ENCODE results near the gene INHBB.

Gene INHBB

GRCh38 chr2:120358734-120359465, 13.0 kb downstream of the INHBB start:
- no peak for DNase-seq (ENCODE audit: low read depth)

DNA sequence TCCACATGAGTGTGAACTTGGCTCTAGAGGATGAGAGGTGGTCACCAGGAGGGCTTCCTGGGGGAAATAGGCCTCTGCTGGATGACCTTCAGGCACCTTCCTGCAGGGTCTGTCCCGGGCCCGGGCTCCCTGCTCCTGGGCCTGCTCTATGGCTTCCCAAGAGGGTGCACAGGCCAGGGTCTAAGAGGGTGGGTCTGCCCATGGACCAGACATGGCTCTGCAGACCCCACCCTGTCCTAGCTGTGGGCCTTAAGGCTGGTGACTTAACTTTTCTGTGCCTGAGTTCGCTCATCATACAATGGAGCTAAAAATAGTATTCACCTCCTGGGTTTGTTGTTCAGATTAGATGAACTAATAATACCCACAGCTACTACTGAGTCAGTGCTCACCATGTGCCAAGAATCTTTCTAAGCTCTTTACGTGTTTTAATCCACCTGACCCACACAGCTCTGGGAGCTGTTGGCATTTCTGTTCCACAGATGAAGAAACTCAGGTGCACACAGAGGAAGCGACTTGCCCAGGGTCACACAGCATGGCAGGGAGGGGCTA, 14.4 kb downstream of the INHBB start:
- peak; percentile 75 for DNase-seq (ENCODE audit: low read depth)

DNA sequence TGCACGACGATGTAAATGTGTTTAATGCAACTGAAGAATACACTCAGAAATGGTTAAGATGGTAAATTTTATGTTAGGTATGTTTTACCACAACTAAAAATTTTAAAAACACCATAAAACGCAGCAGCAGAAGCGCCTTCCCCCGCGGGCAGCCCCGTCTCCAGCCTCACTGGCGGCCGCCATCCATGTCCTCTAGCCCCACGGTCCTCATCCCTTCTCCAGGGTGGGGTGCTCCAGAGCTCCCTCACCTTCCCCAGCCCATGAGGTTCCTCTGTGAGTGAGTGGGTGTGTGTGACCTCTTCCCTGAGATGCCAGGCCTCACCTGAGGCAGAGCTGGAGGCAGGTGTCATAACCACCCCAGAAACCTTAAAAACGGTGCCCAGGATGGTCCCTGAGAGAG, 17.0 kb downstream of the INHBB start:
- no peak for DNase-seq (ENCODE audit: low read depth)

- no peak for DNase-seq (ENCODE audit: low read depth)
Observed at GRCh38 chr2:120365236-120365793, 19.4 kb downstream of the INHBB start.

DNA sequence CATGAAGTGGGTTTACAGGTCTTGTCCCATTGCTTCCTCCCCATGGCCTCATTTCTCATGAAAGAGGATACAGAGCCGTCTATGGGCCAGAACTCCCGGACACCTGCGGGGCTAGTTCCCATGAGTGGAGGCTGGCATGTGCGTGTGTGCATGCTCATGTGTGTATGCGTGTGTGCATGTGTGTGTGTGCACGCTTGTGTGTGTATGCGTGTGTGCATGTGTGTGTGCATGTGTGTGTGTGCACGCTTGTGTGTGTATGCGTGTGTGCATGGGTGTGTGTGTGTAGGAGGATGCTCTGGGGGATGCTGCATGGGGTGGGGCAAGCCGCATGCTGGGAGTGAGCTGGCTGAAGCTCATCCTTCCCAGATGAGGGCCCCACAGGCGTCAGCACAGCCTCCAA, 20.8 kb downstream of the INHBB start:
- DNase-seq (ENCODE audit: low read depth), result no peak

- no peak for DNase-seq (ENCODE audit: low read depth)
Observed at GRCh38 chr2:120367221-120367620, 21.3 kb downstream of the INHBB start.

- peak; percentile 73 for DNase-seq (ENCODE audit: low read depth)
Observed at GRCh38 chr2:120367649-120368048, 21.7 kb downstream of the INHBB start.

DNA sequence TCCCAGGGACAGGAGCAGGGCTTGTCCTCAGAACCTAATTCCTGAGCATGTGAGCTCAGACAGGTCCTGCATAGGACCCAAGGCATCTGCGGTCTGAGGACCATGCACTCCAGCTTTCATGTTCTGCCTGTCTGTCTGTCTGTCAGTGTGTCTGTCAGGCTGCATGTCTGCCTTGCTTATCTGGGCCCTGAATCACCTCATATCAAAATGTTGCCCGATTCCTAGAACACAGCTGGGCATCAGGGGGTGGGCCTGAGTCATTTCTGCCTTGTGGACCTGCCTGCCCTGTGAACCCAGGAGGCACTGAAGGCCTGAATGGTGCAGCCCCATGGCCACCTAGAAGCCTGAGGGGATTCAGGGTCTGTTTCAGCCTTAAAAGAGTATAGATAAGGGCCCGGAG, 22.1 kb downstream of the INHBB start:
- peak; percentile 48 for DNase-seq (ENCODE audit: low read depth)

DNA sequence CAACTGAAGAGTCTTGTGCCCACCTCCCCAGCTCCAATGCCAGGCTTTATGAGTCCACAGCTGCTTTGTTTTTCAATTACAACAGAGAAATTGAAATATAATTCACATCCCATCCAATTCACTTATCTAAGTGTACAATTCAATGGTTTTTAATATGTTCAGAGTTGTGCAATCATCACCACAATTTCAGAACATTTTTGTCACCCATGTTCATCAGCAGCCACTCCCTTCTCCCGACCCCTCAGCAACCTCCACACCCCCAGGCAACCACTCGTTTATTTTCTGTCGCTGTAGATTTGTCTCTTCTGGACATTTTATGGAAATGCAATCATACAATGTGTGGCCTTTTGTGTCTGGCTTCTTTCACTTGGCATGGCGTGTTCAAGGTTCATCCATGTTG, 23.3 kb downstream of the INHBB start:
- peak; percentile 30 for DNase-seq (ENCODE audit: low read depth)

GRCh38 chr2:120371969-120372625, 26.2 kb downstream of the INHBB start:
- DNase-seq (ENCODE audit: low read depth), result no peak

GRCh38 chr2:120372816-120373215, 26.9 kb downstream of the INHBB start:
- no peak for DNase-seq (ENCODE audit: low read depth)

- no peak for DNase-seq (ENCODE audit: low read depth)
Observed at GRCh38 chr2:120373424-120373823, 27.5 kb downstream of the INHBB start.

DNA sequence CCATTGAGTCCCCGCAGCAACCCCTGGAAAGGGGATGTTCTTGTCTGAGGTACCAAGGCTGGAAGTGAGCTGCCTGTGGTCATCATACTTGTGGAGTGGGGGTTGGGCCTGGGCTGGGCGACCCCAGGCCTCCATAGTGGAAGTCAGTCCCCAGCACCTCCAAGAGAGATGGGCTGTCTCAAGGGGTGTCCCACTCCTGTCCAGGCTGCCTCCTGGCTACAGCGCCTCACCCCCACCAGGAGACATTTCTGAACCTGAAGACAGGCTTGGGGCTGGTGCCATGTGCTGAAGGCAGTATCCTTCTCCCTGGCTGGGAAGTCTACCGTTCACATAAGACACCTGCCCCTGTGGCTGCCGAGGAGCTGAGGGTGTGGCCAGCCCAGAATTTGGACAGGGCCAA, 28.9 kb downstream of the INHBB start:
- DNase-seq (ENCODE audit: low read depth), result no peak

DNA sequence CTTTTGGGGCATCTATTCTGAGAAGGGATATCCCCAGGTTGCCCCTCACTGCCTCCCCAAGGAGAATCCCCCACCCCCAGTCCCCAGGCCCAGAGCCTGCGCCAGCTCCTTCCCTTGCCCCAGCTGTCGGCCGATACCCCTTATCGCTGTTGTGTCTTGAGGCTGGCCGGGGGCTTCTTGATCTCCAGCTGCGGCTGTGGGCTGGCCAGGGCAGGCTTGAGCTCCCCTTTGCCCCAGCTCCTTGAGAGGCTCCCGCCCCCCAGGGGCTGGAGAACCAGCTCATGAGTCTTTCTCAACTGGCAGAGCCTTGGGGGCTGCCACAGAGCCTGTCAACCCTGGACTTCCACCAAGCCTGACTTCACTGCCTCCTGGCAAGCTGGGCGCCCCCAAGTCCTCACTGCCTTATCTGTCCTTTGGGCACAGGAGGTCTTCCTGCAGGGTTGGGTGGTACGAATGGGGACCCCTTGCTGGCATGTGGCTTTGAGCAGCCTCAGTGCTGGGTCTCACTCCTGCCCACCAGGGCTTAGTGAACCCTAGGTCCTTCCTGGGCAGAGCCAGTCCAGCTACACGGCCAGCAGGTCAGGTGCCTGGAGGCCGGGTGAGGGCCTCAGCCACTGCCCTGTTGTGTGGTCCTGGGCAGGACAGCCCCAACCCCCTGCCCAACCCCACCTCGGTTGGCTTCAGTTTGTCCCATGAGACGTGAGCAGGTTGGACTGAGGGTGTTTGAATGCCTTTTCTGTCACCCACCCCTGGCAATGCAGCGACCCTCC, 29.5 kb downstream of the INHBB start:
- DNase-seq (ENCODE audit: low read depth), result no peak

GRCh38 chr2:120376101-120376500, 30.2 kb downstream of the INHBB start:
- DNase-seq (ENCODE audit: low read depth), result peak; percentile 16

GRCh38 chr2:120376679-120377640, 31.0 kb downstream of the INHBB start:
- no peak for DNase-seq (ENCODE audit: low read depth)

GRCh38 chr2:120378605-120379004, 32.7 kb downstream of the INHBB start:
- DNase-seq (ENCODE audit: low read depth), result no peak

DNA sequence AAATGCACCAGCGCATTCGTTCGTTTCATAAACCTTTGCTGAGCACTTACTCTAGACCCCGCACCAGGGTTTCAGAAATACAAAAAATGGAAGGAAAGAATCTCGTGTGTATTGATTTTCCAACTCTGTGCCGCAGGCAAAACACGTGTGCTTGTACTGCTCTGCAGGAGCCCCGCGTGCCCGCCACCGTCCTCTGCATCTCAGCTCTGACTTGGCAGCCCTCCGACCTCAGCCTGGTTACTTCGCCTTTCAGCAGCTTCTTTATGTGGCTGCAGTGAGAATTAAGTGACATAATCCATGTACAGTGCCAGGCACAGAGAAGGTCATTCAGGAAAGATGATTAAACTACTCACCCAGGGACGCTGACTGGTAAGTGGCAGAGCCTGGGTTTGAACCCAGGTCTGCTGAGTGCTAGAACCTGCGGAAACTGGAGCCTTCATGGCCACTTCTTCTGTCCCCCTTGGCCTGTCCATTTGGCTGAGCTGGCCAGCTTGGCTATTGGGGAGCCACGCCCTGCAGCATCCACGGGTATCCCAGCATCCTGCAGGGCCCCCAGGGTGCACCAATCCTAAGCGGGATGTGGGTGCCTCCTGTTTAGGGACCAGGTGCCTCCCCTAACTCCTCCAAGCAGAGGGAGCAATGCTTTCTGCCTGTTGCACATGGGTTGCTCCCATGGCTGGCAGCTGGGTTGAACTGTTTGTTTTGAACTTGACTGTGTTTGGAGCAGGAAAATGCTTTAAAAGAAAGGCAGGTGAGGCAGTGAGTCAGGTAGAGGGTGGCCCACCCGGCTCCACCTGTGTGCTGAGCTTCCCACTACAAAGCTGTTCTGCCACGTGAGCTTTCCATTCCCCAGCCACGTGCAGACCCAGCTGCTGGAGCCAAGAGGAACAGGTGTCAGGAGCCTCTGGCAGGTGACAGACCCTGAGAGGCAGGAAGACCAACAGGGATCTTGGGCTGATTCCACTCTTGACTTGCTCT, 34.3 kb downstream of the INHBB start:
- DNase-seq (ENCODE audit: low read depth), result no peak

DNA sequence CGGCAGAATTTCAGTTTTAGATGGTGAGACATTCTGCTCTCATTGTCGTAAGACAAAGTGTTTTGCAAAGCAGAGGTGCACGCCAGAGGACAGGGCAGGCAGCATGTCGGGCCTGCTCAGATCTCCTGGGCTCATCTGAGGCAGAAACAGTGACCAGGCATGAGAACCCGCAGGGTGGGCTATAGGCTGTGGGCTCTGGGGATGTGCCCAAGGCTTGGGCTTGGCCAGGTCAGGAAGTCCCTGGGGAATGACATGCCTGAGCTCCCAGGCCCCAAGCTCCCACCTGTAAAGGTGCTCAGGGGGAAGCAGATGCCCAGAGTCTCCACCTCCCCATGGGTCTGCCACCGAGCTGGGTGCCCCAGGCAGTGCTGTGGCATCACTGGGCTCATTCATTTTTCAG, 35.3 kb downstream of the INHBB start:
- DNase-seq (ENCODE audit: low read depth), result no peak

GRCh38 chr2:120381661-120382060, 35.7 kb downstream of the INHBB start:
- no peak for DNase-seq (ENCODE audit: low read depth)
